Measurements from ENCODE around the gene EIF4ENIF1. TPM values are rescaled to one million over a fixed set of nuclear protein-coding genes. Genes with fewer than 3 reads are reported as not detected.
"Not testable (repeated sequence)": the region's sequence is repeated elsewhere in the genome, so short reads cannot be mapped to it uniquely, and the experiment has no call there.

Gene EIF4ENIF1
- total RNA-seq, 2 experiments from 2014 or later: 38.6 to 41.0 TPM

GRCh38 chr22:31503211-31503964 is 13.7 kb upstream of the EIF4ENIF1 start:
- POLR2A ChIA-PET: no interaction called here
- Mint-ChIP-seq H3K9me3 (peaks cover 2% of the 10 kb centered on the region), H3K4me1 (peaks cover 29% of the 10 kb centered on the region), H3K4me3 (no peak overlapping the region), H3K27ac (no peak overlapping the region), H3K36me3 (peaks cover 59% of the 10 kb centered on the region), H3K27me3 (no peaks in the 10 kb centered on the region)
- ATAC-seq (ENCODE audit: low read depth): no peak
- no peak for DNase-seq

- no peaks in the 10 kb centered on the region for H3K27me3 Mint-ChIP-seq
- peaks cover 46% of the 10 kb centered on the region for H3K36me3 Mint-ChIP-seq
- DNase-seq (no peak), ATAC-seq (ENCODE audit: low read depth) (no peak)
- H3K4me1 Mint-ChIP-seq: peaks cover 39% of the 10 kb centered on the region
- no peak overlapping the region for H3K4me3 Mint-ChIP-seq
- POLR2A ChIA-PET: no interaction called here
- H3K27ac Mint-ChIP-seq: peak overlapping the region; percentile 38
- no peaks in the 10 kb centered on the region for H3K9me3 Mint-ChIP-seq
Measured at GRCh38 chr22:31501738-31502137, 12.1 kb upstream of the EIF4ENIF1 start.

- Mint-ChIP-seq H3K9me3 (no peaks in the 10 kb centered on the region), H3K36me3 (peaks cover 20% of the 10 kb centered on the region), H3K27me3 (no peaks in the 10 kb centered on the region), H3K27ac (peak overlapping the region; percentile 96), H3K4me1 (peaks cover 28% of the 10 kb centered on the region), H3K4me3 (peak overlapping the region; percentile 90)
- DNase-seq: no peak
- POLR2A ChIA-PET: no interaction called here
- no peak for ATAC-seq (ENCODE audit: low read depth)
Measured at GRCh38 chr22:31497148-31497938, 7.7 kb upstream of the EIF4ENIF1 start.

GRCh38 chr22:31496735-31497146 is 7.1 kb upstream of the EIF4ENIF1 start:
- Mint-ChIP-seq H3K4me3 (peak overlapping the region; percentile 90), H3K4me1 (peaks cover 24% of the 10 kb centered on the region), H3K9me3 (no peaks in the 10 kb centered on the region), H3K36me3 (peaks cover 16% of the 10 kb centered on the region), H3K27me3 (no peaks in the 10 kb centered on the region), H3K27ac (peak overlapping the region; percentile 96)
- POLR2A ChIA-PET: interaction anchor here (1.1 kb wide), 1 partner anchor 134 kb away, joined by 5 read pairs; no protein-coding TSS in a partner anchor
- no peak for DNase-seq
- ATAC-seq (ENCODE audit: low read depth): peak; percentile 38

- POLR2A ChIA-PET: interaction anchor here (0.7 to 1.1 kb wide), 2 partner anchors 58 to 135 kb away, joined by 3 to 5 read pairs; no protein-coding TSS in a partner anchor
- no peaks in the 10 kb centered on the region for H3K27me3 Mint-ChIP-seq
- peak; percentile 96 for DNase-seq
- H3K4me3 Mint-ChIP-seq: peak within 1 kb of the TSS; percentile 90
- peaks cover 12% of the 10 kb centered on the region for H3K36me3 Mint-ChIP-seq
- peaks cover 23% of the 10 kb centered on the region for H3K4me1 Mint-ChIP-seq
- peak within 1 kb of the TSS; percentile 96 for H3K27ac Mint-ChIP-seq
- peak; percentile 89 for ATAC-seq (ENCODE audit: low read depth)
- no peaks in the 10 kb centered on the region for H3K9me3 Mint-ChIP-seq
Measured at GRCh38 chr22:31496007-31496734, 6.5 kb upstream of the EIF4ENIF1 start, which contains the start of gene SFI1. TSS of gene SFI1 (plus strand) at chr22:31496536. CDS start at chr22:31508285, 11,749 bp downstream.

GRCh38 chr22:31495343-31495742 is 5.7 kb upstream of the EIF4ENIF1 start:
- peak overlapping the region; percentile 96 for H3K27ac Mint-ChIP-seq
- ATAC-seq (ENCODE audit: low read depth): no peak
- no peak for DNase-seq
- peaks cover 28% of the 10 kb centered on the region for H3K4me1 Mint-ChIP-seq
- peaks cover 11% of the 10 kb centered on the region for H3K36me3 Mint-ChIP-seq
- H3K4me3 Mint-ChIP-seq: peak overlapping the region; percentile 90
- no peaks in the 10 kb centered on the region for H3K27me3 Mint-ChIP-seq
- POLR2A ChIA-PET: interaction anchor here (0.7 kb wide), 1 partner anchor 59 kb away, joined by 3 read pairs; no protein-coding TSS in a partner anchor
- H3K9me3 Mint-ChIP-seq: no peaks in the 10 kb centered on the region

GRCh38 chr22:31493355-31493754 is 3.7 kb upstream of the EIF4ENIF1 start:
- H3K27me3 Mint-ChIP-seq; H3K36me3 Mint-ChIP-seq; H3K4me3 Mint-ChIP-seq; H3K9me3 Mint-ChIP-seq; DNase-seq; POLR2A ChIA-PET; ATAC-seq (ENCODE audit: low read depth); H3K27ac Mint-ChIP-seq: not testable (repeated sequence)
- peaks cover 27% of the 10 kb centered on the region for H3K4me1 Mint-ChIP-seq

GRCh38 chr22:31492151-31492550 is 2.5 kb upstream of the EIF4ENIF1 start:
- H3K27ac Mint-ChIP-seq: peak overlapping the region; percentile 12
- ATAC-seq (ENCODE audit: low read depth) (no peak), DNase-seq (no peak)
- H3K4me1 Mint-ChIP-seq: peaks cover 23% of the 10 kb centered on the region
- no peaks in the 10 kb centered on the region for H3K27me3 Mint-ChIP-seq
- peaks cover 4% of the 10 kb centered on the region for H3K36me3 Mint-ChIP-seq
- H3K4me3 Mint-ChIP-seq: peak overlapping the region; percentile 28
- H3K9me3 Mint-ChIP-seq: no peaks in the 10 kb centered on the region
- POLR2A ChIA-PET: interaction anchor here (2.8 kb wide), 1 partner anchor 146 kb away, joined by 9 read pairs; the partner anchor contains the start of gene PATZ1

GRCh38 chr22:31491218-31491962 is 1.7 kb upstream of the EIF4ENIF1 start:
- POLR2A ChIA-PET: interaction anchor here (0.6 to 2.8 kb wide), 4 partner anchors 15 to 145 kb away, joined by 3 to 9 read pairs (median 3); partner anchors contain the start of gene PATZ1
- Mint-ChIP-seq H3K4me3 (peak overlapping the region; percentile 95), H3K9me3 (no peaks in the 10 kb centered on the region), H3K4me1 (peaks cover 25% of the 10 kb centered on the region), H3K27me3 (no peaks in the 10 kb centered on the region), H3K36me3 (peaks cover 8% of the 10 kb centered on the region), H3K27ac (peak overlapping the region; percentile 99)
- DNase-seq (no peak), ATAC-seq (ENCODE audit: low read depth) (no peak)

GRCh38 chr22:31490496-31490925 is 869 bp upstream of the EIF4ENIF1 start:
- POLR2A ChIA-PET: interaction anchor here (0.5 to 2.8 kb wide), 3 partner anchors 14 to 144 kb away, joined by 3 to 9 read pairs (median 3); partner anchors contain the start of gene PATZ1
- peak; percentile 55 for DNase-seq
- Mint-ChIP-seq H3K36me3 (peaks cover 10% of the 10 kb centered on the region), H3K4me1 (peaks cover 25% of the 10 kb centered on the region), H3K4me3 (peak overlapping the region; percentile 95), H3K27me3 (no peaks in the 10 kb centered on the region), H3K9me3 (no peaks in the 10 kb centered on the region), H3K27ac (peak overlapping the region; percentile 99)
- peak; percentile 55 for ATAC-seq (ENCODE audit: low read depth)

GRCh38 chr22:31488988-31489617 is 539 bp downstream of the EIF4ENIF1 start:
- no peaks in the 10 kb centered on the region for H3K27me3 Mint-ChIP-seq
- POLR2A ChIA-PET: interaction anchor here (1.0 to 2.5 kb wide), 3 partner anchors 48 to 142 kb away, joined by 3 to 10 read pairs (median 3); partner anchors contain the start of genes DRG1 and PATZ1

More at GRCh38 chr22:31488988-31489617, 539 bp downstream of the EIF4ENIF1 start:
- Mint-ChIP-seq H3K4me3 (peak overlapping the region; percentile 85), H3K27ac (peak overlapping the region; percentile 74), H3K4me1 (peaks cover 32% of the 10 kb centered on the region), H3K9me3 (no peaks in the 10 kb centered on the region), H3K36me3 (peaks cover 20% of the 10 kb centered on the region)
- ATAC-seq (ENCODE audit: low read depth) (peak; percentile 24), DNase-seq (peak; percentile 62)

Data from activated naive CD8-positive, alpha-beta T cell treated with anti-CD3 and anti-CD28 coated beads, Interleukin-2, amount 10 ng/mL, durations not matched to agents 7 days and 5 days (primary cell).